HEK293 (cell line): Measurements from ENCODE around the gene LPP.

Experiments
- HOXA7 ChIP-seq: sonication (generic); formaldehyde crosslinking; IDR thresholded peaks from 2 replicates; pipeline ENCODE4 v1.8.1; 2022; ENCODE audit warnings: missing genetic modification reagents, borderline replicate concordance
- HOXC10 ChIP-seq: sonication (generic); formaldehyde crosslinking; IDR thresholded peaks from 2 replicates; pipeline ENCODE4 v1.8.1; 2023; ENCODE audit warnings: mild to moderate bottlenecking, missing genetic modification reagents
- MYNN ChIP-seq: fragments of 450-650 bp; formaldehyde crosslinking; IDR thresholded peaks from 2 replicates; pipeline ENCODE4 v1.5.1; 2016; ENCODE audit warnings: missing biosample characterization, missing genetic modification characterization, borderline replicate concordance
- SP2 ChIP-seq: fragments of 450-650 bp; formaldehyde crosslinking; IDR thresholded peaks from 2 replicates; pipeline ENCODE4 v1.5.1; 2016; ENCODE audit warnings: missing biosample characterization, missing genetic modification characterization
- YY1 ChIP-seq: fragments of 450-650 bp; formaldehyde crosslinking; IDR thresholded peaks from 2 replicates; pipeline ENCODE4 v1.5.1; 2018; ENCODE audit warnings: missing biosample characterization, missing genetic modification characterization
- ZBTB17 ChIP-seq: fragments of 450-650 bp; formaldehyde crosslinking; IDR thresholded peaks from 2 replicates; pipeline ENCODE4 v1.5.1; 2016; ENCODE audit warnings: missing biosample characterization, missing genetic modification characterization
- ZBTB21 ChIP-seq: fragments of 450-650 bp; formaldehyde crosslinking; IDR thresholded peaks from 2 replicates; pipeline ENCODE4 v1.5.1; 2017; ENCODE audit warnings: missing biosample characterization, missing genetic modification characterization
- ZBTB7A ChIP-seq: fragments of 450-650 bp; formaldehyde crosslinking; IDR thresholded peaks from 2 replicates; pipeline ENCODE4 v1.5.1; 2016; ENCODE audit warnings: low read depth, missing biosample characterization, missing genetic modification characterization
- ZNF175 ChIP-seq: fragments of 450-650 bp; formaldehyde crosslinking; IDR thresholded peaks from 2 replicates; pipeline ENCODE4 v1.5.1; 2016; ENCODE audit warnings: missing biosample characterization, missing genetic modification characterization
- ZNF274 ChIP-seq, 2 experiments: fragments of 200-500 bp in 1 of 2; fragments of 450-650 bp in 1 of 2; sonication (Bioruptor generic) in 1 of 2; formaldehyde crosslinking in 1 of 2; IDR thresholded peaks; 2 replicates each; pipeline versions ENCODE4 v1.5.1 to v1.6.1; 2014 to 2016; ENCODE audit warnings: borderline replicate concordance in 1 of 2, inconsistent platforms in 1 of 2, low read length in 1 of 2, missing biosample characterization in 1 of 2, missing genetic modification characterization in 1 of 2
- ZNF280D ChIP-seq: fragments of 450-650 bp; formaldehyde crosslinking; IDR thresholded peaks from 2 replicates; pipeline ENCODE4 v1.5.1; 2016; ENCODE audit warnings: missing biosample characterization, missing genetic modification characterization
- ZNF311 ChIP-seq: fragments of 450-650 bp; formaldehyde crosslinking; IDR thresholded peaks from 2 replicates; pipeline ENCODE4 v1.5.1; 2017; ENCODE audit warnings: missing biosample characterization, missing genetic modification characterization, borderline replicate concordance
- ZNF660 ChIP-seq: fragments of 450-650 bp; IDR thresholded peaks from 2 replicates; pipeline ENCODE4 v1.5.1; 2018; ENCODE audit warnings: missing biosample characterization, mild to moderate bottlenecking, missing genetic modification characterization
- TF ChIP-seq, protein P1 (sequence below): fragments of 450-650 bp; formaldehyde crosslinking; IDR thresholded peaks from 2 replicates; pipeline ENCODE4 v1.5.1; 2016; ENCODE audit warnings: missing biosample characterization, missing genetic modification characterization

DNA sequence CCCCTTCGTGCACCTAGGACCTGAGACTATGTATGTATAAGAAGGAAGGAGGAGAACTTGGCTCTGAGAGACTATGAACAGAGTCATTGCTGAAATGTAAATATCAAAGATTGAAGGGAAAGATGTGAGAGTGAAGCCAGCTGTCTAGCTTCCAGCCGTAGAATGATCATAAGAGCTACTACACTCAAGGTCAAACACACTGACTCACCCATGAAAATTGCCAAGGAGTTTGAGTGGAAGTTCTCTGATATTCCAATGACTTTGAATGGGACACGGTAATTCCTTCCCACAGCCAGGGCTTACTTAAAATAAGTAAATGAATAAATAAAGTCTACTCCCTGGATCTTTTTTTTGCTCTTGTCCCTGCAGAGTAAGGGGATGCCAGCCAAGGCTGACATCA, 618.9 kb downstream of the LPP start:
- TF ChIP-seq SP2 (no peak), MYNN (tag by site-specific recombination) (no peak), YY1 (tag by site-specific recombination) (no peak), ZNF660 (no peak), ZNF175 (no peak), ZBTB7A (tag by site-specific recombination) (no peak), ZNF311 (tag by site-specific recombination) (no peak), ZBTB21 (tag by site-specific recombination) (no peak), HOXC10 (CRISPR knock-in tag) (no peak), ZNF274 (IDR thresholded peaks at IDR 0.05; ENCODE audit: low read length) (no peak), ZNF274 (tag by site-specific recombination; IDR thresholded peaks at IDR 0.05; ENCODE audit: borderline replicate concordance) (no peak), ZBTB17 (tag by site-specific recombination) (no peak), ZNF280D (no peak), HOXA7 (CRISPR knock-in tag) (no peak)
- TF ChIP-seq, protein P1, sequence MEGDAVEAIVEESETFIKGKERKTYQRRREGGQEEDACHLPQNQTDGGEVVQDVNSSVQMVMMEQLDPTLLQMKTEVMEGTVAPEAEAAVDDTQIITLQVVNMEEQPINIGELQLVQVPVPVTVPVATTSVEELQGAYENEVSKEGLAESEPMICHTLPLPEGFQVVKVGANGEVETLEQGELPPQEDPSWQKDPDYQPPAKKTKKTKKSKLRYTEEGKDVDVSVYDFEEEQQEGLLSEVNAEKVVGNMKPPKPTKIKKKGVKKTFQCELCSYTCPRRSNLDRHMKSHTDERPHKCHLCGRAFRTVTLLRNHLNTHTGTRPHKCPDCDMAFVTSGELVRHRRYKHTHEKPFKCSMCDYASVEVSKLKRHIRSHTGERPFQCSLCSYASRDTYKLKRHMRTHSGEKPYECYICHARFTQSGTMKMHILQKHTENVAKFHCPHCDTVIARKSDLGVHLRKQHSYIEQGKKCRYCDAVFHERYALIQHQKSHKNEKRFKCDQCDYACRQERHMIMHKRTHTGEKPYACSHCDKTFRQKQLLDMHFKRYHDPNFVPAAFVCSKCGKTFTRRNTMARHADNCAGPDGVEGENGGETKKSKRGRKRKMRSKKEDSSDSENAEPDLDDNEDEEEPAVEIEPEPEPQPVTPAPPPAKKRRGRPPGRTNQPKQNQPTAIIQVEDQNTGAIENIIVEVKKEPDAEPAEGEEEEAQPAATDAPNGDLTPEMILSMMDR (tag by site-specific recombination): no peak
